ENCODE results near the gene GALNT15.

Gene GALNT15

DNA sequence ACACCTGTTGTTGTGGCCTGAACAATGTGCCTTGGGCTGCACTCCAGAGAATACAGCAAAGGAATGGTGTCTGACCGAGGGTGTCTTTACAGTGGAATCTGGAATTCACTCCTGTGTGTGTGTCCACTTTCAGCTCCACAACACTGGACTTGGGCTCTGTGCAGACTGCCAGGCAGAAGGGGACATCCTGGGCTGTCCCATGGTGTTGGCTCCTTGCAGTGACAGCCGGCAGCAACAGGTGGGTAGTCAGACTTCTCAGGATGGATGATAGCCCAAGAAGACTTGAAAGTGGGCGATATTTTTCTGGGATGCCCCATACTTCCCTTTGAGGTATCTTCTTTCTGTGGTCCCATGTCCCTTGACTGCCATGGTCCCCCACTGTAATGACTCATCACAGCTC, 45.3 kb downstream of the GALNT15 start:
- DNase-seq, result no peak

DNA sequence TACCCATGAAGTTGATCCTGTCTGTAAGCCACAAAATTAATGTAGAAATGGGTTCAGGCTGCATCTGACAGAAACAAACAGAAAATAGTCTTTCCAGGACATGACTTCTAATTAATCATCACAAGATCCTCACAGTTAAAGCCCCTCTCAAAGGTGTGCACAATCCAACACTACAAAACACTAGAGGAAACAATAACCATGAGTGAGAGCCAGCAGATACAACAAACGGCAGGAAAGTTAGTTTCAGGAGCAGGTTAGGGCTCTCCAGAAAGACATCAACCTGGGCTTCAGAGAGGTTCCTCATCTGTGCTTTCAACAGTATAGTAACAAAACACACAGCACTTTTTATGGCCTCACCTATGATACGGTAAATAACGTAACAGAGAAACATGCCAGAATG, 47.5 kb downstream of the GALNT15 start:
- Mint-ChIP-seq H3K27ac (no peak overlapping the region), H3K27me3 (ENCODE audit: low read depth, poor library complexity) (peaks cover 3% of the 10 kb centered on the region), H3K36me3 (ENCODE audit: low read depth) (no peaks in the 10 kb centered on the region), H3K9me3 (peaks cover 12% of the 10 kb centered on the region), H3K4me1 (no peaks in the 10 kb centered on the region), H3K4me3 (no peak overlapping the region)
- DNase-seq, result no peak
- TF ChIP-seq, protein P1, sequence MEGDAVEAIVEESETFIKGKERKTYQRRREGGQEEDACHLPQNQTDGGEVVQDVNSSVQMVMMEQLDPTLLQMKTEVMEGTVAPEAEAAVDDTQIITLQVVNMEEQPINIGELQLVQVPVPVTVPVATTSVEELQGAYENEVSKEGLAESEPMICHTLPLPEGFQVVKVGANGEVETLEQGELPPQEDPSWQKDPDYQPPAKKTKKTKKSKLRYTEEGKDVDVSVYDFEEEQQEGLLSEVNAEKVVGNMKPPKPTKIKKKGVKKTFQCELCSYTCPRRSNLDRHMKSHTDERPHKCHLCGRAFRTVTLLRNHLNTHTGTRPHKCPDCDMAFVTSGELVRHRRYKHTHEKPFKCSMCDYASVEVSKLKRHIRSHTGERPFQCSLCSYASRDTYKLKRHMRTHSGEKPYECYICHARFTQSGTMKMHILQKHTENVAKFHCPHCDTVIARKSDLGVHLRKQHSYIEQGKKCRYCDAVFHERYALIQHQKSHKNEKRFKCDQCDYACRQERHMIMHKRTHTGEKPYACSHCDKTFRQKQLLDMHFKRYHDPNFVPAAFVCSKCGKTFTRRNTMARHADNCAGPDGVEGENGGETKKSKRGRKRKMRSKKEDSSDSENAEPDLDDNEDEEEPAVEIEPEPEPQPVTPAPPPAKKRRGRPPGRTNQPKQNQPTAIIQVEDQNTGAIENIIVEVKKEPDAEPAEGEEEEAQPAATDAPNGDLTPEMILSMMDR (IDR thresholded peaks at IDR 0.05), result no peak

More for the DNA sequence above, 45.3 kb downstream of the GALNT15 start:
- H3K4me1 Mint-ChIP-seq, result no peaks in the 10 kb centered on the region
- peaks cover 7% of the 10 kb centered on the region for H3K9me3 Mint-ChIP-seq
- peaks cover 6% of the 10 kb centered on the region for H3K27me3 Mint-ChIP-seq (ENCODE audit: low read depth, poor library complexity)
- TF ChIP-seq, protein P1 (IDR thresholded peaks at IDR 0.05), result no peak
- H3K4me3 Mint-ChIP-seq, result no peak overlapping the region
- no peak overlapping the region for H3K27ac Mint-ChIP-seq
- H3K36me3 Mint-ChIP-seq (ENCODE audit: low read depth), result no peaks in the 10 kb centered on the region

DNA sequence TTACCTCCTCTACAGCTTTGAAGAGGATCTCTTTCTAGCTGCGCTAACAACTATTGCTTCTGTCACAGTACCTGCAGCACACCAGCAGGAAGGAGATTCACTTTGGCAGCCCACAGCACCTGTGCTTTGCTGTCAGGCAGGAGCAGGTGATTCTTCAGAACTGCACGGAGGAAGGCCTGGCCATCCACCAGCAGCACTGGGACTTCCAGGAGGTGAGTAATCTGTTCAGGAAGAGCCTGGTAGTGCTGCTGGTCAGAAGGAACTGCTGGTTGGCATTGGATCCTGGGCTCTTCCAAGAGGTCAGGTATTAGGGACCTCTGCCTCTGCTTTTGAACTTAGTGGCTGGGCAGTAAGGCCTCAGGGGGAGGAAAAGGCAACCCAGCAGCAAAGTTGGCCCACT, 48.1 kb downstream of the GALNT15 start:
- no peak for DNase-seq
- no peak overlapping the region for H3K4me3 Mint-ChIP-seq
- no peaks in the 10 kb centered on the region for H3K4me1 Mint-ChIP-seq
- peaks cover 12% of the 10 kb centered on the region for H3K9me3 Mint-ChIP-seq
- TF ChIP-seq, protein P1 (IDR thresholded peaks at IDR 0.05), result no peak
- no peak overlapping the region for H3K27ac Mint-ChIP-seq
- H3K36me3 Mint-ChIP-seq (ENCODE audit: low read depth), result no peaks in the 10 kb centered on the region
- peaks cover 2% of the 10 kb centered on the region for H3K27me3 Mint-ChIP-seq (ENCODE audit: low read depth, poor library complexity)

DNA sequence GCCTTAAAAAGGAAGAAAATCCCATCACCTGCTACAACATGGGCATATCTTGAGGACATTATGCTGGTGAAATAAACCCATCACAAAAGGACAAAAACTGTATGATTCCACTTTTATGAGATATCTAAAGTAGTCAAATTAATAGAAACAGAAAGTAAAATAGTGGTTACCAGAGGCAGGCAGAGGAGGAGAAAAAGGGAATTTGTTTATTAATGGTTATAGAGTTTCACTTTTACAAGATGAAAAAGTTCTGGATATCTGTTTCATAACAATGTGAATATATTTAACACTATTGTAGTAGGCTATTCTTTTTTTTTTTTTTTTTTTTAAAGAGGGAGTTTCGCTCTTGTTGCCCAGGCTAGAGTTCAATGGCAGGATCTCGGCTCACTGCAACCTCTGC, 49.8 kb downstream of the GALNT15 start:
- TF ChIP-seq, protein P1 (IDR thresholded peaks at IDR 0.05), result no peak
- Mint-ChIP-seq H3K27ac (no peak overlapping the region), H3K4me3 (no peak overlapping the region), H3K36me3 (ENCODE audit: low read depth) (no peaks in the 10 kb centered on the region), H3K9me3 (peaks cover 12% of the 10 kb centered on the region), H3K4me1 (peaks cover 3% of the 10 kb centered on the region), H3K27me3 (ENCODE audit: low read depth, poor library complexity) (peaks cover 2% of the 10 kb centered on the region)
- DNase-seq, result no peak

DNA sequence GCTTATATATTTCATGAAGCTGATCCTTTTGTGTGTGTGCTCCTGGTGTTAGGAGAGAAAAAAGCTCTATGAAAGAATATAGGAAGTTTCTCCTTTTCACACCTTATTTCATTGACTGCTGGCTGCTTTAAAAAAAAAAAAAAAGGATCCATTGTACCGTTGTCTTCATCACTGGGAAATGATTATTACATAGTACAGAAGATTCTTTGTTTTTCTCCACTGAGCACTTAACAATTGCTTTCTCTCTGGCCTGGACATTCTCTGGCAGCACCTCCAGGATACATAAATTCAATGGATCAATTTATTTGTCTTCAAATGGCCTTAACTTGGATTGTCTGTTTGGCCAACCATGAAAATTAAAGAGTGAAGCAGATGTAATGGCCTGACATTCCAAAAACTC, 53.1 kb downstream of the GALNT15 start:
- Mint-ChIP-seq H3K27ac (no peak overlapping the region), H3K36me3 (ENCODE audit: low read depth) (no peaks in the 10 kb centered on the region), H3K27me3 (ENCODE audit: low read depth, poor library complexity) (peaks cover 2% of the 10 kb centered on the region), H3K9me3 (peaks cover 5% of the 10 kb centered on the region), H3K4me3 (no peak overlapping the region), H3K4me1 (peaks cover 14% of the 10 kb centered on the region)
- DNase-seq, result no peak
- TF ChIP-seq, protein P1 (IDR thresholded peaks at IDR 0.05), result no peak

DNA sequence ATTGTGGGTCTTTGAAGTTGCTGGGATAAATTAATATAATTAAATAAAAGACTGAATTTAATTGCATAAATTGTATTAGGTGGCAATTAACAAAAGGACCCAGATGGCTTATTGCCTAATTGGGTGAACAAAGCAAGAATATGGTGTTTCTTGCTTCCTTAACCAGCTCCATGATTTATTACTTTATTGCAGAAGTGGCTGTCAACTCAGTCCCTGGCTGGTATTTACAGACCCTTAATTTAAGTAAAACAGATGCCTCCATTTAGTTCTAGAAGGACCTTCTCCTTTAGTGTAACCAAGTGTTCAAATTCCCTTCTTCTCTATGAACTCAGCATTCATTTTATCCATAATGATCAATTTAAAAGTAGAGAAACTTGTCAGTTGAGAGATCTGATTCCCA, 55.2 kb downstream of the GALNT15 start:
- no peaks in the 10 kb centered on the region for H3K36me3 Mint-ChIP-seq (ENCODE audit: low read depth)
- H3K27me3 Mint-ChIP-seq (ENCODE audit: low read depth, poor library complexity), result peaks cover 2% of the 10 kb centered on the region
- H3K4me3 Mint-ChIP-seq, result no peak overlapping the region
- peaks cover 14% of the 10 kb centered on the region for H3K4me1 Mint-ChIP-seq
- DNase-seq, result no peak
- TF ChIP-seq, protein P1 (IDR thresholded peaks at IDR 0.05), result no peak
- H3K9me3 Mint-ChIP-seq, result peaks cover 9% of the 10 kb centered on the region
- H3K27ac Mint-ChIP-seq, result peak overlapping the region; percentile 23
